ENCODE results near the gene RRBP1. TPM values are rescaled to one million over a fixed set of nuclear protein-coding genes. Genes with fewer than 3 reads are reported as not detected.
A peak's percentile ranks its signal among the peaks of the same experiment; 100 is the strongest.

Gene RRBP1
- total RNA-seq, 1 donor from 2014 or later, result 459 TPM

DNA sequence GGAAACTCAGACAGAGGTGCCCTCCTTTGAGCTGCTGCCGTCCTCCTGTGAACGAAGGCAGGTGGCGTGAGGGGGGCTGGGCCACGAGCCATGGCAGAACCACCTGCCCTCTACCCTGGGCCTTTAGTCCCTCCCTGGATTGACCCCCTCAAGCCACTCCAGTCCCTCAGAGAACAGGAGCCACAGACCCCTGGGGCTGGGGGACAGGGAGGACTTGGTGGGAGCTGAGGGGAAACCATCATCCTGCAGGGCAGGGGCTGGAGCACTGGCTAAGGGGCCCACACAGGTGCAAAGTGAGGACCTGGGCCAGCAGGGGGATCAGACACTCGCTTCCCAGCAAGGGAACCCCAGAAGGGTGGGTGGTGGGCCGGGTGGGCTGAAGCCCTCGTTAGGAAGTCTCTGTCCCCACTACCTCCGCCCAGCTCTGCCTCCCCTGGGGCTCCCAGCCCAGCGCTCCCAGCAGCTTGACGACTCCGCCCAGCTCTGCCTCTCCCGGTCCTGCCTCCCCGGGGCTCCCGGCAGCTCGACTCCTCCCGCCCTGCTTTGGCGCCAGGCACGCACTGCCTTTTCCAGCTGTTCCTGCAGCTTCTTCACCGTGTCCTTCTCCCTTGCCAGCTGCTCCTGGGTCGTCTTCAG, 67.7 kb downstream of the RRBP1 start:
- peak; percentile 95 for DNase-seq (ENCODE audit: low spot score)
- TF ChIP-seq, protein P1, sequence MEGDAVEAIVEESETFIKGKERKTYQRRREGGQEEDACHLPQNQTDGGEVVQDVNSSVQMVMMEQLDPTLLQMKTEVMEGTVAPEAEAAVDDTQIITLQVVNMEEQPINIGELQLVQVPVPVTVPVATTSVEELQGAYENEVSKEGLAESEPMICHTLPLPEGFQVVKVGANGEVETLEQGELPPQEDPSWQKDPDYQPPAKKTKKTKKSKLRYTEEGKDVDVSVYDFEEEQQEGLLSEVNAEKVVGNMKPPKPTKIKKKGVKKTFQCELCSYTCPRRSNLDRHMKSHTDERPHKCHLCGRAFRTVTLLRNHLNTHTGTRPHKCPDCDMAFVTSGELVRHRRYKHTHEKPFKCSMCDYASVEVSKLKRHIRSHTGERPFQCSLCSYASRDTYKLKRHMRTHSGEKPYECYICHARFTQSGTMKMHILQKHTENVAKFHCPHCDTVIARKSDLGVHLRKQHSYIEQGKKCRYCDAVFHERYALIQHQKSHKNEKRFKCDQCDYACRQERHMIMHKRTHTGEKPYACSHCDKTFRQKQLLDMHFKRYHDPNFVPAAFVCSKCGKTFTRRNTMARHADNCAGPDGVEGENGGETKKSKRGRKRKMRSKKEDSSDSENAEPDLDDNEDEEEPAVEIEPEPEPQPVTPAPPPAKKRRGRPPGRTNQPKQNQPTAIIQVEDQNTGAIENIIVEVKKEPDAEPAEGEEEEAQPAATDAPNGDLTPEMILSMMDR (IDR thresholded peaks at IDR 0.05), result peak; percentile 12
- peaks cover 30% of the 10 kb centered on the region for H3K36me3 Mint-ChIP-seq (ENCODE audit: low read depth)
- peak overlapping the region; percentile 81 for H3K27ac Mint-ChIP-seq (ENCODE audit: unreplicated experiment)
- H3K27me3 Mint-ChIP-seq (ENCODE audit: low read depth), result no peaks in the 10 kb centered on the region
- H3K4me3 Mint-ChIP-seq (ENCODE audit: unreplicated experiment), result no peak overlapping the region
- H3K9me3 Mint-ChIP-seq (ENCODE audit: low read depth), result no peaks in the 10 kb centered on the region
- H3K4me1 Mint-ChIP-seq (ENCODE audit: low read depth), result peaks cover 52% of the 10 kb centered on the region

DNA sequence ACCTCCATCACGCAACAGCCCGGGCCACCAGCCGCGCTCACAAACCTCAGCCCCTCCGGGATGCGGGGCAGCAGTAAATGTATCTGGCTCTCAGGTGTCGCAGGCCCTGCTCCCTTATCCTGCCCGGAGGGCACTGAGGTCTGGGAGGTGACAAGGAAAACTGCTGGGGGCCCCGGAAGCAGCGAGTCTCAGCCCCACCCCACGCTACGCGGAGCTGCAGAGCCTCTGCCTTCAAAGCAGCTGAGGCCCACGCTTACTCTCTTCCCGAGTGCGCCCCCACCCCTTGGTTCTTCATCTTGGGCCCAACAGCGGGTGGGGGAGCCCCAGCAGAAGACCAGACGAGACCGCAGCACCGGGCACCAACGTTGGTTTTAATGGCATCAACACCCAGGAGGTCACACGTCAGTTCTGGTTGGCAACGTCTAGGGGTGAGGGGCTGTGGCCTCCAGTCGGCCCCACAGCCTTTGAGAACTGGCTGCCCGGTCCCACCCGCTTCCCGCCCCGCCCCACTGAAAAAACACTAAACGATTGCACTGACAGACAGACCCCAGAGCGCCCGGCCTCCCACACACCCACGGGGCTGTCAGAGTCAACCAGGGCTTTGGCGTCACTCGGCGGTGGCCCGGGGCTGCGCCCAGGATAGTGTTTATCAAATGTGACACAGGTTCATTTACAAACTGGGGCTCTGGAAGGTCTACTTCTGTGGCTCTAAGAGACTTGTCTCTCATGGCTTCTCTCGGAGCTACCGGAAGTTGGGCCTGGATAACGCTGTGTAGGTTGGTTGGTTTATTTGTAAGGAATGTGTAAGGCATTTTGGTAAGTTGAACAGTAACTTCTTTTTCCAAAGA, 68.5 kb downstream of the RRBP1 start:
- peaks cover 29% of the 10 kb centered on the region for H3K36me3 Mint-ChIP-seq (ENCODE audit: low read depth)
- peak; percentile 90 for DNase-seq (ENCODE audit: low spot score)
- TF ChIP-seq, protein P1 (IDR thresholded peaks at IDR 0.05), result no peak
- peak overlapping the region; percentile 81 for H3K27ac Mint-ChIP-seq (ENCODE audit: unreplicated experiment)
- H3K4me3 Mint-ChIP-seq (ENCODE audit: unreplicated experiment), result no peak overlapping the region
- peaks cover 58% of the 10 kb centered on the region for H3K4me1 Mint-ChIP-seq (ENCODE audit: low read depth)
- no peaks in the 10 kb centered on the region for H3K9me3 Mint-ChIP-seq (ENCODE audit: low read depth)
- no peaks in the 10 kb centered on the region for H3K27me3 Mint-ChIP-seq (ENCODE audit: low read depth)

DNA sequence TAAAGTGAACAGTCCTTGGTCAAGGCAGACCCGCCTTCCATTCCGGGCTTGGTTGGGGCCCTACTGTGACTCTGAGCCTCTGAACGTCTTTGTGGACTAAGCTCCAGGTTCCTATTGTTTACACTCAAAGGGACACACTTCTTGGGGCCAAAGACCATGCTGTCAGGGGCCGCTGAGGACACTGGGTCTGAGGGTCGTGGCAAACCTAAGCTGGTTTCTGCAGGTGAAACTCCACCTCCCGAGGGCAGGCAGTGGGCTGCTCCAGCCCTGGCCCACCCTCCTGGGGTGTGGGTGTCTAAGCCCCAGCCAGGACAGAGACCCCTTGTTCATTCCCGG, 69.1 kb downstream of the RRBP1 start:
- H3K4me3 Mint-ChIP-seq (ENCODE audit: unreplicated experiment), result no peak overlapping the region

DNA sequence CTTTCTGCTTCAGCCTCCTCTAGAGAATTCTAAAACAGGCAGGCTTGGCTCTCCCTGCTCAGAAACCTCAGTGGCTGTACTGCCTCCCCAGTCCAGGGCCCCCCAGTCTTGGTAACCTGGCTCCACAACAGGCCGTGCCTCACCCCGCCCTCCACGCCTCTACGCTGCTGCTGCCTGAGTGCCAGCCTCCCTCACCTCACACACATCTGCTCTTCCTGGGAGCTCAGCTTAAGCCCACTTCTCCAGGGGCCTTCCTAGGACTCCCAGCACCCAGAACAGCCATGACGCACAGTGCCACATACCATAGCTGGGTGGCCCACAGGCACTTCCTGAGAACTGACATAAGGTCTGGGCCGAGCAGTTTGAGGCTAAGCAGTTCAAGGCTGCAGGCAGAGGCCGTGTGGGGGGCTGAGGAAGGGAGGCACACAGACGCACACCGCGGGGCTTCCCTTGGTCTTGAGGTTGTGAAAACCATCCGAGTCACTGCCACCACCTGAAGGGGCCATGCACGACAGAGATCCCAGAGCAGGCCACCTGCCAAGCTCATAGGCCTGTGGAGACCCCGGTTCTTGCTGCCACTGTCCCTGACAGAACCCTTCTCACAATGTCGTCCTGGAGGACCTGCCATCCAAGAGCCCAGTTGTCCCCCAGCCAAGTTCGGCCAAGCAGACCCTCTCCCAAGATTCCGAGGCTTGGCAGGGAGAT, 69.6 kb downstream of the RRBP1 start:
- no peaks in the 10 kb centered on the region for H3K9me3 Mint-ChIP-seq (ENCODE audit: low read depth)
- DNase-seq (ENCODE audit: low spot score), result peak; percentile 89
- TF ChIP-seq, protein P1 (IDR thresholded peaks at IDR 0.05), result no peak
- peak overlapping the region; percentile 99 for H3K27ac Mint-ChIP-seq (ENCODE audit: unreplicated experiment)
- H3K4me3 Mint-ChIP-seq (ENCODE audit: unreplicated experiment), result no peak overlapping the region
- H3K36me3 Mint-ChIP-seq (ENCODE audit: low read depth), result peaks cover 28% of the 10 kb centered on the region
- no peaks in the 10 kb centered on the region for H3K27me3 Mint-ChIP-seq (ENCODE audit: low read depth)
- H3K4me1 Mint-ChIP-seq (ENCODE audit: low read depth), result peaks cover 61% of the 10 kb centered on the region

More for the DNA sequence above, 69.1 kb downstream of the RRBP1 start:
- H3K27ac Mint-ChIP-seq (ENCODE audit: unreplicated experiment), result peak overlapping the region; percentile 99
- H3K9me3 Mint-ChIP-seq (ENCODE audit: low read depth), result no peaks in the 10 kb centered on the region
- peaks cover 28% of the 10 kb centered on the region for H3K36me3 Mint-ChIP-seq (ENCODE audit: low read depth)
- TF ChIP-seq, protein P1 (IDR thresholded peaks at IDR 0.05), result no peak
- H3K27me3 Mint-ChIP-seq (ENCODE audit: low read depth), result no peaks in the 10 kb centered on the region
- no peak for DNase-seq (ENCODE audit: low spot score)
- peaks cover 61% of the 10 kb centered on the region for H3K4me1 Mint-ChIP-seq (ENCODE audit: low read depth)
